Omental fat pad (tissue), 4 donors: ENCODE measurements around the gene RAD18. TPM values are rescaled to one million over a fixed set of nuclear protein-coding genes. Genes with fewer than 3 reads are reported as not detected.

Experiments
- ATAC-seq: fragments of 150-250 bp; one replicate; pipeline ENCODE4 v1.9.1; 2016; ENCODE audit warnings: mild to moderate bottlenecking, moderate library complexity; ENCODE audit not compliant: low FRiP score
- DNase-seq: peaks from one replicate; pipeline ENCODE4 v3.0.0-alpha.2; 2019; ENCODE audit warnings: low spot score
- CTCF ChIP-seq, 3 donors: fragments of 450-650 bp; IDR thresholded peaks; one replicate each; pipeline ENCODE4 v1.5.1; 2016 to 2017; ENCODE audit warnings: antibody characterized with exemption in 3 of 3, mild to moderate bottlenecking in 3 of 3, moderate library complexity in 2 of 3
- total RNA-seq, 4 donors: library from RNA; depleted of rRNA; stranded (reverse); fragments of >200 nt; gene quantifications; one replicate each; pipeline ENCODE4 v1.1.0, GENCODE V29; 2016

The RAD18 gene
- total RNA-seq, 4 donors from 2014 or later: 4.2 to 9.8 (median 6.7) TPM

- no peak for TF ChIP-seq CTCF (IDR thresholded peaks at IDR 0.05)
- ATAC-seq (no peak), DNase-seq (no peak)
These were observed 54.1 kb downstream of the RAD18 start for GRCh38 chr3:8909160-8909559.

GRCh38 chr3:8903191-8903590 lies 60.1 kb downstream of the RAD18 start:
- DNase-seq (no peak), ATAC-seq (no peak)
- TF ChIP-seq CTCF (IDR thresholded peaks at IDR 0.05): no peak

- ATAC-seq: no peak
- TF ChIP-seq CTCF (IDR thresholded peaks at IDR 0.05): no peak
- DNase-seq: no peak
These were observed 62.4 kb downstream of the RAD18 start for GRCh38 chr3:8900869-8901268.

DNA sequence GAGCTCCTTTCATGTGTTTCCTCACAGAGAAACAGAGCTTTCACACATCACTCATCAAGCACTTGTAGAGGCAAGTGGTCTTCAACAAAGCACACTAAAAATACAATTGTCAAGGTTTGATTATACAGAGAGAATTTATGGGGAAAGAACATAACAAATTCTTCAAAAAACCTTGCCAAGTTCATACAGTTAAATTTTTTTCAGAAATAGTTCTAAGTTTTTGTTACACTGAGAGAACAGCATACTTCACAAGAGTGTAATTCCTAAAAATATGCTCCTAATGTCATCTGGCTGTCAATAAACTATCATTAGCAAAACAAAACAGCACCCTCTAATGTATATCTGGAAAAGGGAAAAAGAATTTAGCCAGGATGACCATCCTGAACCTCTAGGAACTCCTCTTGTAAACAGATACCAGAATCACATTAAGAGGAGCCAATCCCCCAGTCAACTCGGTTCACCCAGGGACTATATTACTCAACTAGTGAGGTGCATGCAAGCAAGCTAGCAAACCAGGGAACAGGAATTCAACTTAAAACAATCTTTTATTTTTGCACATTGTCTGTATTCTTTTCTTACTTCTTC lies 63.3 kb downstream of the RAD18 start:
- TF ChIP-seq CTCF (IDR thresholded peaks at IDR 0.05): no peak
- no peak for DNase-seq
- ATAC-seq: no peak

DNA sequence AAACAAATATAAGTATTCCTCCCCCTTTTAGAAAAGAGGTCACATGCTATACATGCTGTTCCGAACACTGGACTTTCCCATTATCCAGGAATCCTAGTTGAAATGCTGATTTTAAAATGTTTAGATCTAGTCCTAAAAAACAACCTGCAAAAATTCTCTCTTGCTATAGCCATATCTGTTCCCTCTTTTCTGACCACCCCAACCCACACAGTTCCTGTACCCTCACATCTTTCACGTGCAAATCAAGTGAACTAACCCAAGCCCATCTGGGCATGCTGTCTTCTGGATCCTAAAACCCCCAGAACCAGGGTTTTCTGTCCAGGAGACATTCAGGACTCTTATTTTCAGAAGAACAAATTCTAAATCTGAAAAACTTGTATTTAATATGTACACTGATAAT lies 67.4 kb downstream of the RAD18 start:
- DNase-seq: no peak
- ATAC-seq: no peak
- TF ChIP-seq CTCF (IDR thresholded peaks at IDR 0.05): no peak

DNA sequence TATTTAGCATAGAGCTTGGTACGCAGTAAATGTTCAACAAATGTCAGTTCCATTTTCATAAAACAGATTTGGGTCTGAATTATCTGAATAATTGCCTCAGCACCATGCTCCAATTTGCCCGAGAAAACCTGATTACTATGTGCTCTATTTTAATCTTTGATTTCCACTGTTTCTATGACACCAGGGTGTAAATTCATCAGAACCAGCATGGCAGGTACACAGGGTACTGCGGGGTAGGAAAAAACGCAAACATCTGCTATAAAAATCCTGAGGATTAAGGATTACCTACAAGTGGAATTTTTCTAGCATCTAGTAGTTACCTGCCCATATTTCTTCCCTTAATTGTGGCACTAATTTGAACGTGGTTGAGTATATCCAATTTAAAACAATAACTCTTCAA lies 70.3 kb downstream of the RAD18 start:
- no peak for TF ChIP-seq CTCF (IDR thresholded peaks at IDR 0.05)
- DNase-seq (no peak), ATAC-seq (no peak)

- TF ChIP-seq CTCF (IDR thresholded peaks at IDR 0.05): no peak
- ATAC-seq: no peak
- no peak for DNase-seq
These were observed 71.5 kb downstream of the RAD18 start for GRCh38 chr3:8891774-8892173.
